Muscle layer of colon (tissue), 2 donors: ENCODE results near the gene MAB21L3.

Experiments used
- H3K27ac ChIP-seq: one replicate; pipeline ENCODE4 v1.7.0; 2013; ENCODE audit warnings: low read depth, mild to moderate bottlenecking, low read length, moderate library complexity
- H3K27me3 ChIP-seq, 2 donors: one replicate each; pipeline ENCODE4 v1.7.0; 2013; ENCODE audit warnings: low read length in 2 of 2, mild to moderate bottlenecking in 2 of 2; ENCODE audit not compliant: insufficient read depth in 2 of 2, control insufficient read depth in 1 of 2
- H3K36me3 ChIP-seq: one replicate; pipeline ENCODE4 v1.7.0; 2013; ENCODE audit warnings: mild to moderate bottlenecking, low read length; ENCODE audit not compliant: insufficient read depth
- H3K4me1 ChIP-seq: one replicate; pipeline ENCODE4 v1.7.0; 2013; ENCODE audit warnings: mild to moderate bottlenecking, low read length; ENCODE audit not compliant: insufficient read depth
- H3K4me3 ChIP-seq, 2 donors: one replicate each; pipeline ENCODE4 v1.7.0; 2013; ENCODE audit warnings: low read length in 2 of 2, low read depth in 1 of 2, mild to moderate bottlenecking in 1 of 2, moderate library complexity in 1 of 2
- H3K9ac ChIP-seq: one replicate; pipeline ENCODE4 v1.7.0; 2013; ENCODE audit warnings: low read length
- H3K9me3 ChIP-seq: one replicate; pipeline ENCODE4 v1.7.0; 2013; ENCODE audit warnings: mild to moderate bottlenecking, low read length
- donor health status: abdominal sarcoma.
- donor health status: Adenocarcinoma of cecum.

The MAB21L3 gene

DNA sequence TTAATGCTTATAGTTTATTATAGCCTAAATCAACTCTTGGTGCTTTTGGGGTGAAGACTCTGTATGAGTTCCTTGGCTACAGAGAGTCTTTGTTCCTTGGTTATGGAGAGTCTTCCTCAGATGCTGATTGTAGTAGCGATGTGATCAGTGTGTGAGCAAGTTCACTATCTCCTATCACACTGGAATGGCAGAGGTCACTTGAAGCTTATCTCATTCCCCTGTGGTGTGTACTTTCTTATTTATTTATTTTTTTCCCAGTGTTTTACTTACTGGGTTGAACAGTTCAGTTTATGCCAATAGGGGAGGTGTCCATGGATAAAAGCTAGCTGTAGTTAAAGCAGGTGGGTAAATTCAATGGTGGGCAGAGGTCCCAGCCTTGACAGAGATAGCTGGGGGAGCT lies 20.1 kb upstream of the MAB21L3 start:
- Histone ChIP-seq H3K27ac (no peak overlapping the region), H3K27me3 (no peaks in the 10 kb centered on the region), H3K9ac (no peak overlapping the region), H3K36me3 (no peaks in the 10 kb centered on the region), H3K4me1 (no peaks in the 10 kb centered on the region), H3K9me3 (no peaks in the 10 kb centered on the region), H3K4me3 (no peak overlapping the region)

GRCh38 chr1:116092752-116093489 lies 18.3 kb upstream of the MAB21L3 start:
- Histone ChIP-seq H3K9ac (no peak overlapping the region), H3K27me3 (no peaks in the 10 kb centered on the region), H3K36me3 (no peaks in the 10 kb centered on the region), H3K4me3 (no peak overlapping the region), H3K27ac (no peak overlapping the region), H3K9me3 (no peaks in the 10 kb centered on the region), H3K4me1 (no peaks in the 10 kb centered on the region)

- no peaks in the 10 kb centered on the region for H3K36me3 ChIP-seq
- H3K9me3 ChIP-seq, result no peaks in the 10 kb centered on the region
- no peaks in the 10 kb centered on the region for H3K27me3 ChIP-seq
- H3K27ac ChIP-seq, result no peak overlapping the region
- H3K4me3 ChIP-seq, result no peak overlapping the region
- H3K9ac ChIP-seq, result no peak overlapping the region
- no peaks in the 10 kb centered on the region for H3K4me1 ChIP-seq
Observed at GRCh38 chr1:116095027-116095426, 16.2 kb upstream of the MAB21L3 start.

DNA sequence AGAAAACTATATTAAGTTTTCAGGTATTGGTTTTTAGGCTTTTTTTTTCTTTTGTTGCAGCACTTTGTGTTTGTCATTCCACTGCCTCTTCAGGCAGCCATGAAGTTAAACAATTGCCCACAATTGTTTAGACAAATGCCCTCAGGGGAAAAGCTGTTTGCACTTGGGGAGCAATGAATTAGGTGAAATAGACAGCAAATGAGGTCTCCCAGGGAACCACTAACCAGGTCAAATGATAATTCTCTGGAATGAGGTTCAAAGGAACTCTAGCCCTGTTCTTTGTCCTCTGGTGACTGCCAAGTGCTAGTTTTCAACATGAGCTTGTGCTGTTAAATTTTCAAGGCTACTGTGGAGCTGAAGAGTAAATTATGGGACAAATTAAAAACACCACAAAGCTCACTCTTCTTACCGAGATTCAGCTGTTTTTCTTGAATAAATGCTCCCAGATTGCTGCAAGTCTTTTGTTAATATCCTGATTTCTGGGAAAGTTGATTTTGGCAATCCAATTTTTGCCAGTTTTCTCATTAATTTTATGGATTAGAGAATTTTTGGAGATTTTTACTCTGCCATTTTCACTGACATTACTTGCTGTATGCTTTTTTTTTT lies 15.1 kb upstream of the MAB21L3 start:
- H3K9ac ChIP-seq, result no peak overlapping the region
- no peak overlapping the region for H3K27ac ChIP-seq
- H3K27me3 ChIP-seq, result no peaks in the 10 kb centered on the region
- no peaks in the 10 kb centered on the region for H3K4me1 ChIP-seq
- no peaks in the 10 kb centered on the region for H3K9me3 ChIP-seq
- H3K36me3 ChIP-seq, result no peaks in the 10 kb centered on the region
- H3K4me3 ChIP-seq, result no peak overlapping the region

GRCh38 chr1:116097626-116098025 lies 13.6 kb upstream of the MAB21L3 start:
- H3K36me3 ChIP-seq, result no peaks in the 10 kb centered on the region
- H3K4me3 ChIP-seq, result no peak overlapping the region
- no peaks in the 10 kb centered on the region for H3K27me3 ChIP-seq

GRCh38 chr1:116099379-116099778 lies 11.8 kb upstream of the MAB21L3 start:
- Histone ChIP-seq H3K36me3 (no peaks in the 10 kb centered on the region), H3K9ac (no peak overlapping the region), H3K27me3 (no peaks in the 10 kb centered on the region), H3K4me3 (no peak overlapping the region), H3K27ac (no peak overlapping the region), H3K9me3 (no peaks in the 10 kb centered on the region), H3K4me1 (no peaks in the 10 kb centered on the region)

More at GRCh38 chr1:116097626-116098025, 13.6 kb upstream of the MAB21L3 start:
- Histone ChIP-seq H3K27ac (no peak overlapping the region), H3K9me3 (no peaks in the 10 kb centered on the region), H3K4me1 (no peaks in the 10 kb centered on the region), H3K9ac (no peak overlapping the region)

DNA sequence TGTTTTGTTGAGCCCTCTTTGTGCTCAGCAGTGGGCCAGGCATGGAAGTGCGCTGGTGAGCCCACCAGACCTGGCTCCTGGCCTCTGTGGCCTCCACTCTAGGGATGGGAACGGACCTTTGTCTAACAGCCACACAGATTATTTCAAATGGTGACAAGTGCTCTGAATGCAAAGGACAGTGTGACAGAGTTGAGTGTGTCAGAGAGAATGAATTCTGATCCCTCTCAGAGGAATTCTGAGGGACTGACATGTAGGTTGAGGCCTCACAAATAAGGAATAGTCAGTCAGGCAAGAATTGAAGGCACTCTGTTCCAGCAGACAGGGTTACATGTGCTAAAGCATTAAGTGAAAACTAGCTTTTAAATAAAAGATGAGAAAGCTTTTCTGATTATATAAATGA lies 11.3 kb upstream of the MAB21L3 start:
- Histone ChIP-seq H3K27ac (no peak overlapping the region), H3K36me3 (no peaks in the 10 kb centered on the region), H3K27me3 (no peaks in the 10 kb centered on the region), H3K4me3 (no peak overlapping the region), H3K4me1 (no peaks in the 10 kb centered on the region), H3K9ac (no peak overlapping the region), H3K9me3 (no peaks in the 10 kb centered on the region)

GRCh38 chr1:116104667-116105066 lies 6.5 kb upstream of the MAB21L3 start:
- H3K4me3 ChIP-seq, result no peak overlapping the region
- no peaks in the 10 kb centered on the region for H3K9me3 ChIP-seq
- no peaks in the 10 kb centered on the region for H3K27me3 ChIP-seq
- no peak overlapping the region for H3K27ac ChIP-seq
- H3K9ac ChIP-seq, result no peak overlapping the region
- H3K36me3 ChIP-seq, result no peaks in the 10 kb centered on the region
- no peaks in the 10 kb centered on the region for H3K4me1 ChIP-seq

- H3K27ac ChIP-seq, result no peak overlapping the region
- no peaks in the 10 kb centered on the region for H3K9me3 ChIP-seq
- H3K4me3 ChIP-seq, result no peak overlapping the region
Observed at GRCh38 chr1:116105996-116106395, 5.2 kb upstream of the MAB21L3 start.

GRCh38 chr1:116106646-116107045 lies 4.6 kb upstream of the MAB21L3 start:
- Histone ChIP-seq H3K9ac (no peak overlapping the region), H3K27me3 (no peaks in the 10 kb centered on the region), H3K4me1 (peaks cover 2% of the 10 kb centered on the region), H3K9me3 (no peaks in the 10 kb centered on the region), H3K4me3 (no peak overlapping the region), H3K27ac (no peak overlapping the region), H3K36me3 (no peaks in the 10 kb centered on the region)

More at GRCh38 chr1:116105996-116106395, 5.2 kb upstream of the MAB21L3 start:
- H3K4me1 ChIP-seq, result no peaks in the 10 kb centered on the region
- no peaks in the 10 kb centered on the region for H3K36me3 ChIP-seq
- H3K27me3 ChIP-seq, result no peaks in the 10 kb centered on the region
- H3K9ac ChIP-seq, result no peak overlapping the region

DNA sequence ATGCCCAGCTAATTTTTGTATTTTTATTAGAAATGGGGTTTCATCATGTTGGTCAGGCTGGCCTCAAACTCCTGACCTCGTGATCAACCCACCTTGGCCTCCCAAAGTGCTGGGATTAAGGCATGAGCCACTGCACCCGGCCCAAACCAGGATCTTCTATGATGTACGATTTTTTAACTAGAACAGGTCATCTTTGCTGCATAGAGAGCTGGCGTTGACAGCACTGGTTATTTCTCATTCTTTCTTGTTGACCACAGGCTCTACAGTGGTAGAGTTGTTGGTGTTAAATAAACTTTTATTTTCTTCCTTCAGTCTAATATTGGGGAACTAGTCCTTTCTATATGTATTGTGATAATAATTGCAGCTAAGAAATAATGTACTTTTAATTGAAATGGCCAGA lies 3.8 kb upstream of the MAB21L3 start:
- peaks cover 3% of the 10 kb centered on the region for H3K4me1 ChIP-seq
- H3K27me3 ChIP-seq, result no peaks in the 10 kb centered on the region
- no peaks in the 10 kb centered on the region for H3K36me3 ChIP-seq
- no peak overlapping the region for H3K27ac ChIP-seq
- no peak overlapping the region for H3K9ac ChIP-seq
- H3K9me3 ChIP-seq, result no peaks in the 10 kb centered on the region
- no peak overlapping the region for H3K4me3 ChIP-seq

GRCh38 chr1:116111524-116112021 lies 374 bp downstream of the MAB21L3 start:
- H3K9ac ChIP-seq, result no peak overlapping the region
- H3K27ac ChIP-seq, result no peak overlapping the region
- H3K27me3 ChIP-seq, result no peaks in the 10 kb centered on the region
- no peak overlapping the region for H3K4me3 ChIP-seq
- H3K36me3 ChIP-seq, result no peaks in the 10 kb centered on the region
- no peaks in the 10 kb centered on the region for H3K9me3 ChIP-seq
- H3K4me1 ChIP-seq, result peaks cover 3% of the 10 kb centered on the region
